ENCODE measurements around the gene EZH2.

The EZH2 gene

DNA sequence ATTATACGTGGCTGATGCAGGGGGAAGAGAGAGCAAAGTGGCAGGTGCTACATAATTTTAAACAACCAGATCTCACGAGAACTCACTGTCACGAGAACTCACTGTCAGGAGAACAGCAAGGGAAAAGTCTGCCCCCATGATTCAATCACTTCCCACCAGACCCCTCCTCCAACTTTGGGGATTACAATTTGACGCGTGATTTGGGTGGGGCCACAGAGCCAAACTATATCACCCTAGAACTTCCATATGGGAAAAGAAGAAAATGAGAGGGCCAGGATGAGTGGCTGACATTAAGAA is 15.8 kb downstream of the EZH2 start:
- Histone ChIP-seq H4K8ac (ENCODE audit: low read depth, low read length) (no peak overlapping the region), H3K4me1 (ENCODE audit: control insufficient read depth in 2 of 2, insufficient read depth in 1 of 2, low read depth in 1 of 2, low read length in 2 of 2) (peaks cover 0 to 1% of the 10 kb centered on the region in 2 donors), H4K91ac (ENCODE audit: low read depth, low read length, poor library complexity) (no peak overlapping the region), H3K27me3 (ENCODE audit: control insufficient read depth in 3 of 3, insufficient read depth in 3 of 3, low read depth in 1 of 3, low read length in 3 of 3) (no peaks in the 10 kb centered on the region), H3K14ac (ENCODE audit: low read length) (no peak overlapping the region), H3K23ac (ENCODE audit: low read depth, low read length, poor library complexity) (no peak overlapping the region), H3K79me1 (ENCODE audit: low read depth, low read length) (peaks cover 2% of the 10 kb centered on the region), H2BK15ac (ENCODE audit: low read length) (no peak overlapping the region), H3K27ac (replicated peaks; ENCODE audit: low read length) (no peak overlapping the region), H3K9me3 (replicated peaks in 1 of 2; ENCODE audit: control insufficient read depth in 2 of 2, insufficient read depth in 1 of 2, low read depth in 1 of 2, low read length in 2 of 2) (peaks cover 0 to 13% of the 10 kb centered on the region in 2 donors), H3K18ac (ENCODE audit: low read length) (no peak overlapping the region), H2BK120ac (ENCODE audit: low read depth, low read length) (no peak overlapping the region), H2BK12ac (ENCODE audit: low read length) (no peak overlapping the region), H3K4ac (ENCODE audit: low read length) (no peak overlapping the region), H2BK5ac (ENCODE audit: low read length) (no peak overlapping the region), H3K36me3 (replicated peaks in 1 of 2; ENCODE audit: control insufficient read depth in 2 of 2, insufficient read depth in 2 of 2, low read length in 2 of 2) (peaks cover 0 to 44% of the 10 kb centered on the region in 2 donors), H3K4me2 (ENCODE audit: insufficient read depth, low read length, poor library complexity, severe bottlenecking) (no peak overlapping the region), H2AK5ac (ENCODE audit: low read depth, low read length) (no peak overlapping the region), H3K9ac (ENCODE audit: low read depth, low read length, poor library complexity) (no peak overlapping the region), H3K4me3 (ENCODE audit: low read length in 2 of 2) (no peak overlapping the region), H2AFZ (ENCODE audit: low read length) (no peak overlapping the region)
- no peak for DNase-seq (ENCODE audit: low spot score)
- no CpG with 5 or more reads among the region's 5 CpGs for WGBS, 2 donors (ENCODE audit: extremely low coverage in 2 of 2, insufficient read length in 2 of 2, insufficient replicate concordance in 1 of 2)

DNA sequence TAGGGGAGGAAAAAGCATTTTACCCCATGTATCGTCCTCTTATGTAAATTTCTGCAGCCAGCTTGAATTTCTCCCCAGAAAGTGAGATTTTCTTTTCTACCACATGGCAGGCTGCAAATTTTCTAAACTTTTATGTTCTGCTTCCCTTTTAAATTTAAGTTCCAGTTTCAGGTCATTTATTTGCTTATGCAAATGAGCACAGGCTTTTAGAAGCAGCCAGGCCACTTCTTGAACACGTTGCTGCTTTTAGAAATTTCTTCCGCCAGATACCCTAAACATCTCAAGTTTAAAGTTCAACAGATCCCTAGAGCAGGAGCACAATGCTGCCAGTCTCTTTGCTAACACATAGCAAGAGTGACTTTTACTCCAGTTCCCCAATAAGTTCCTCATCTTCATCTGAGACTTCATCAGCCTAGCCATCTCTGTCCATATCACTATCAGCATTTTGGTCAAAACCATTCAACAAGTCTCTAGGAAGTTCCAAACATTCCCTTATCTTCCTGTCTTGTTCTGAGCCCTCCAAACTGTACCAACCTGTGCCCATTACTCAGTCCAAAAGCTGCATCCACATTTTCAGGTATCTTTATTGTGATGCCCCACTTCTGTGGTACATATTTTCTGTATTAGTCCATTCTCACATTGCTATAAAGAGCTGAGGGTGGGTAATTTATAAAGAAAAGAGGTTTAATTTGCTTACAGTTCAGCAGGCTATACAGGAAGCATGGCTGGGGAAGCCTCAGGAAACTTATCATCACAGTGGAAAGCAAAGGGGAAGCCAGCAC is 16.3 kb downstream of the EZH2 start:
- H2AK5ac ChIP-seq (ENCODE audit: low read depth, low read length) = no peak overlapping the region
- no peak overlapping the region for H4K91ac ChIP-seq (ENCODE audit: low read depth, low read length, poor library complexity)
- H4K8ac ChIP-seq (ENCODE audit: low read depth, low read length) = no peak overlapping the region
- no peak overlapping the region for H3K18ac ChIP-seq (ENCODE audit: low read length)
- no peak overlapping the region for H3K9ac ChIP-seq (ENCODE audit: low read depth, low read length, poor library complexity)
- no peak overlapping the region for H2BK120ac ChIP-seq (ENCODE audit: low read depth, low read length)
- no peak overlapping the region for H2AFZ ChIP-seq (ENCODE audit: low read length)
- no peaks in the 10 kb centered on the region for H3K27me3 ChIP-seq (ENCODE audit: control insufficient read depth in 3 of 3, insufficient read depth in 3 of 3, low read depth in 1 of 3, low read length in 3 of 3)
- no peak overlapping the region for H2BK5ac ChIP-seq (ENCODE audit: low read length)
- peaks cover 0 to 1% of the 10 kb centered on the region in 2 donors for H3K4me1 ChIP-seq (ENCODE audit: control insufficient read depth in 2 of 2, insufficient read depth in 1 of 2, low read depth in 1 of 2, low read length in 2 of 2)
- no peak overlapping the region for H3K4me2 ChIP-seq (ENCODE audit: insufficient read depth, low read length, poor library complexity, severe bottlenecking)
- H3K27ac ChIP-seq (replicated peaks; ENCODE audit: low read length) = no peak overlapping the region
- peaks cover 0 to 44% of the 10 kb centered on the region in 2 donors for H3K36me3 ChIP-seq (replicated peaks in 1 of 2; ENCODE audit: control insufficient read depth in 2 of 2, insufficient read depth in 2 of 2, low read length in 2 of 2)
- H3K79me1 ChIP-seq (ENCODE audit: low read depth, low read length) = peaks cover 2% of the 10 kb centered on the region
- H3K4ac ChIP-seq (ENCODE audit: low read length) = no peak overlapping the region
- no peak overlapping the region for H3K14ac ChIP-seq (ENCODE audit: low read length)
- WGBS, 2 donors (ENCODE audit: extremely low coverage in 2 of 2, insufficient read length in 2 of 2, insufficient replicate concordance in 1 of 2) = no CpG with 5 or more reads among the region's 3 CpGs
- no peak overlapping the region for H2BK15ac ChIP-seq (ENCODE audit: low read length)
- H3K23ac ChIP-seq (ENCODE audit: low read depth, low read length, poor library complexity) = no peak overlapping the region
- peaks cover 0 to 13% of the 10 kb centered on the region in 2 donors for H3K9me3 ChIP-seq (replicated peaks in 1 of 2; ENCODE audit: control insufficient read depth in 2 of 2, insufficient read depth in 1 of 2, low read depth in 1 of 2, low read length in 2 of 2)
- H2BK12ac ChIP-seq (ENCODE audit: low read length) = no peak overlapping the region
- H3K4me3 ChIP-seq (ENCODE audit: low read length in 2 of 2) = no peak overlapping the region
- no peak for DNase-seq (ENCODE audit: low spot score)

GRCh38 chr7:148866362-148866761 is 17.7 kb downstream of the EZH2 start:
- H2BK5ac ChIP-seq (ENCODE audit: low read length) = no peak overlapping the region
- no peak overlapping the region for H3K18ac ChIP-seq (ENCODE audit: low read length)
- no peak for DNase-seq (ENCODE audit: low spot score)

DNA sequence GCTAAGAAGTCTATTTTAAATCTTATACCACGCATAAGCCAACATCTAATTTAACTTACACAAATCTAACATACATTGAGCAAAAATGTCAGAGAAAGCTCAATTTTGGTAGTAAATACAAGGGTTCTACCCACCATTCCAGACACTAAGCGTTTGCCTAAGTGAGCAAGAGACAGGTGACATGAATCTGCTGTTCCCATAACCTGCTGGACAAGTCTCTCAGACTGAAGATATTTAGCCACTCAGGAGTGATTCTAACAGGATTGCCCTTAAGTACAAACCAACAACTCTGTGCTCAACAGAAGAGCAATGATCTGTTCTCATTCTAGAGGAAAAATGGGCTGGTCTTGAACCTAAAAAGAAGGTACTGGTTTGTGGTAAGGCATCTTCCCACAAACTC is 18.8 kb downstream of the EZH2 start:
- no CpG with 5 or more reads among the region's 2 CpGs for WGBS, 2 donors (ENCODE audit: extremely low coverage in 2 of 2, insufficient read length in 2 of 2, insufficient replicate concordance in 1 of 2)
- Histone ChIP-seq H3K18ac (ENCODE audit: low read length) (no peak overlapping the region), H3K23ac (ENCODE audit: low read depth, low read length, poor library complexity) (no peak overlapping the region), H3K27ac (replicated peaks; ENCODE audit: low read length) (no peak overlapping the region), H3K14ac (ENCODE audit: low read length) (no peak overlapping the region), H3K79me1 (ENCODE audit: low read depth, low read length) (peaks cover 2% of the 10 kb centered on the region), H3K4me3 (ENCODE audit: low read length in 2 of 2) (no peak overlapping the region), H4K8ac (ENCODE audit: low read depth, low read length) (no peak overlapping the region), H2AK5ac (ENCODE audit: low read depth, low read length) (no peak overlapping the region), H2BK15ac (ENCODE audit: low read length) (no peak overlapping the region), H3K36me3 (replicated peaks in 1 of 2; ENCODE audit: control insufficient read depth in 2 of 2, insufficient read depth in 2 of 2, low read length in 2 of 2) (peaks cover 0 to 34% of the 10 kb centered on the region in 2 donors), H2AFZ (ENCODE audit: low read length) (no peak overlapping the region), H3K9me3 (replicated peaks in 1 of 2; ENCODE audit: control insufficient read depth in 2 of 2, insufficient read depth in 1 of 2, low read depth in 1 of 2, low read length in 2 of 2) (no peaks in the 10 kb centered on the region), H2BK12ac (ENCODE audit: low read length) (no peak overlapping the region), H3K9ac (ENCODE audit: low read depth, low read length, poor library complexity) (no peak overlapping the region), H3K27me3 (ENCODE audit: control insufficient read depth in 3 of 3, insufficient read depth in 3 of 3, low read depth in 1 of 3, low read length in 3 of 3) (no peaks in the 10 kb centered on the region), H4K91ac (ENCODE audit: low read depth, low read length, poor library complexity) (no peak overlapping the region), H3K4me2 (ENCODE audit: insufficient read depth, low read length, poor library complexity, severe bottlenecking) (no peak overlapping the region), H2BK120ac (ENCODE audit: low read depth, low read length) (no peak overlapping the region), H3K4me1 (ENCODE audit: control insufficient read depth in 2 of 2, insufficient read depth in 1 of 2, low read depth in 1 of 2, low read length in 2 of 2) (peaks cover 0 to 1% of the 10 kb centered on the region in 2 donors), H3K4ac (ENCODE audit: low read length) (no peak overlapping the region), H2BK5ac (ENCODE audit: low read length) (no peak overlapping the region)
- DNase-seq (ENCODE audit: low spot score) = no peak

More at GRCh38 chr7:148866362-148866761, 17.7 kb downstream of the EZH2 start:
- Histone ChIP-seq H2AFZ (ENCODE audit: low read length) (no peak overlapping the region), H3K4me3 (ENCODE audit: low read length in 2 of 2) (no peak overlapping the region), H2BK120ac (ENCODE audit: low read depth, low read length) (no peak overlapping the region), H4K91ac (ENCODE audit: low read depth, low read length, poor library complexity) (no peak overlapping the region), H3K27me3 (ENCODE audit: control insufficient read depth in 3 of 3, insufficient read depth in 3 of 3, low read depth in 1 of 3, low read length in 3 of 3) (no peaks in the 10 kb centered on the region), H3K4ac (ENCODE audit: low read length) (no peak overlapping the region), H2BK12ac (ENCODE audit: low read length) (no peak overlapping the region), H3K79me1 (ENCODE audit: low read depth, low read length) (peaks cover 2% of the 10 kb centered on the region), H3K27ac (replicated peaks; ENCODE audit: low read length) (no peak overlapping the region), H3K9ac (ENCODE audit: low read depth, low read length, poor library complexity) (no peak overlapping the region), H3K36me3 (replicated peaks in 1 of 2; ENCODE audit: control insufficient read depth in 2 of 2, insufficient read depth in 2 of 2, low read length in 2 of 2) (peaks cover 0 to 44% of the 10 kb centered on the region in 2 donors), H4K8ac (ENCODE audit: low read depth, low read length) (no peak overlapping the region), H3K9me3 (replicated peaks in 1 of 2; ENCODE audit: control insufficient read depth in 2 of 2, insufficient read depth in 1 of 2, low read depth in 1 of 2, low read length in 2 of 2) (peaks cover 0 to 8% of the 10 kb centered on the region in 2 donors), H2BK15ac (ENCODE audit: low read length) (no peak overlapping the region), H3K14ac (ENCODE audit: low read length) (no peak overlapping the region), H3K4me2 (ENCODE audit: insufficient read depth, low read length, poor library complexity, severe bottlenecking) (no peak overlapping the region), H2AK5ac (ENCODE audit: low read depth, low read length) (no peak overlapping the region), H3K23ac (ENCODE audit: low read depth, low read length, poor library complexity) (no peak overlapping the region), H3K4me1 (ENCODE audit: control insufficient read depth in 2 of 2, insufficient read depth in 1 of 2, low read depth in 1 of 2, low read length in 2 of 2) (peaks cover 0 to 1% of the 10 kb centered on the region in 2 donors)
- WGBS, 2 donors (ENCODE audit: extremely low coverage in 2 of 2, insufficient read length in 2 of 2, insufficient replicate concordance in 1 of 2) = no CpG with 5 or more reads among the region's 6 CpGs

Measured in neuronal stem cell (in vitro differentiated cells).